Endothelial cell of umbilical vein (primary cell): ENCODE measurements around the gene TRANK1. TPM values are rescaled to one million over a fixed set of nuclear protein-coding genes. Genes with fewer than 3 reads are reported as not detected.

Source experiments
- BruUV-seq: library from RNA; stranded (reverse); fragments of 400-500 nt; replicated peaks from 2 replicates; lab custom pipeline; 2021; lab: Mats Ljungman, UMichigan
- CTCF ChIA-PET: fragments of 300-600, 350-600 bp; sonication (Branson Sonifier 250); formaldehyde crosslinking; loops from one replicate; lab custom pipeline; 2021; ENCODE audit warnings: antibody characterized with exemption, inconsistent platforms; lab: Charles Lee
- POLR2A ChIA-PET: fragments of 300-600, 350-600 bp; sonication (Branson Sonifier 250); formaldehyde crosslinking; loops from one replicate; lab custom pipeline; 2021; ENCODE audit warnings: antibody characterized with exemption, inconsistent platforms; lab: Charles Lee
- DNase-seq: peaks from one replicate; pipeline ENCODE4 v3.0.0-alpha.2; 2011; ENCODE audit warnings: low read depth, low spot score
- FAIRE-seq: peaks from 2 replicates; lab custom pipeline; 2011; peaks lifted over from hg19 to GRCh38; lab: Jason Lieb, UNC
- H2AFZ ChIP-seq: 2 replicates; pipeline ENCODE4 v1.6.0; 2012; ENCODE audit warnings: low read depth, low read length, control low read depth, inconsistent platforms
- H3K27ac ChIP-seq: 2 replicates; pipeline ENCODE4 v1.5.1; 2011; ENCODE audit warnings: low read depth, mild to moderate bottlenecking, control low read depth, low read length, moderate library complexity; ENCODE audit not compliant: insufficient read depth
- H3K27me3 ChIP-seq, 2 experiments: 2 replicates each; pipeline versions ENCODE4 v1.6.0 to v1.6.1; 2011; ENCODE audit warnings: low read length in 2 of 2, mixed read lengths in 1 of 2; ENCODE audit not compliant: control insufficient read depth in 2 of 2, insufficient read depth in 2 of 2
- H3K36me3 ChIP-seq, 2 experiments: 2 replicates in 1 of 2; 3 replicates in 1 of 2; pipeline ENCODE4 v1.5.1; 2011; ENCODE audit warnings: low read length in 2 of 2, mild to moderate bottlenecking in 1 of 2, moderate library complexity in 1 of 2; ENCODE audit not compliant: control insufficient read depth in 2 of 2, insufficient read depth in 2 of 2; ENCODE audit errors: extremely low read depth in 1 of 2
- H3K4me1 ChIP-seq: 3 replicates; pipeline ENCODE4 v1.5.1; 2011; ENCODE audit warnings: mild to moderate bottlenecking, low read length; ENCODE audit not compliant: control insufficient read depth, insufficient read depth; ENCODE audit errors: extremely low read depth
- H3K4me2 ChIP-seq: 2 replicates; pipeline ENCODE4 v1.6.1; 2011; ENCODE audit warnings: low read length, control low read depth, mixed read lengths; ENCODE audit not compliant: insufficient read depth
- H3K4me3 ChIP-seq, 3 experiments: fragments of 200-600 bp in 1 of 3; sonication (generic), shearing (Covaris generic) in 1 of 3; replicated peaks in 1 of 3; 2 replicates each; pipeline ENCODE4 v1.5.1; 2011 to 2016; ENCODE audit warnings: control low read depth in 3 of 3, low read length in 3 of 3, mild to moderate bottlenecking in 2 of 3, inconsistent platforms in 1 of 3, low read depth in 1 of 3, moderate library complexity in 1 of 3; ENCODE audit not compliant: insufficient read depth in 1 of 3
- H3K79me2 ChIP-seq: 2 replicates; pipeline ENCODE4 v1.6.0; 2012; ENCODE audit warnings: low read length, inconsistent platforms; ENCODE audit not compliant: control insufficient read depth, insufficient read depth
- H3K9ac ChIP-seq: replicated peaks from 2 replicates; pipeline ENCODE3; 2011; ENCODE audit warnings: low read length, control low read depth; ENCODE audit not compliant: insufficient read depth; ENCODE audit errors: extremely low read depth
- H3K9me1 ChIP-seq: replicated peaks from 3 replicates; pipeline ENCODE4 v1.6.0; 2011; ENCODE audit warnings: mild to moderate bottlenecking, low read length; ENCODE audit not compliant: control insufficient read depth, insufficient read depth; ENCODE audit errors: extremely low read depth
- H3K9me3 ChIP-seq: replicated peaks from 2 replicates; pipeline ENCODE4 v1.5.1; 2012; ENCODE audit warnings: low read length, inconsistent platforms; ENCODE audit not compliant: control insufficient read depth, insufficient read depth
- H4K20me1 ChIP-seq: replicated peaks from 2 replicates; pipeline ENCODE3; 2011; ENCODE audit warnings: mild to moderate bottlenecking, low read length; ENCODE audit not compliant: control insufficient read depth, insufficient read depth; ENCODE audit errors: extremely low read depth
- CTCF ChIP-seq, 2 donors: IDR thresholded peaks; 1 replicate in 1 of 2; 2 replicates in 1 of 2; pipeline ENCODE4 v1.5.1; 2011; ENCODE audit warnings: low read length in 2 of 2, mild to moderate bottlenecking in 2 of 2, moderate library complexity in 2 of 2, control low read depth in 1 of 2, inconsistent platforms in 1 of 2, low read depth in 1 of 2; ENCODE audit not compliant: insufficient read depth in 1 of 2; ENCODE audit errors: extremely low read depth in 1 of 2
- EZH2 ChIP-seq: IDR thresholded peaks from 2 replicates; pipeline ENCODE4 v1.6.1; 2012; ENCODE audit warnings: borderline replicate concordance, low read depth, mild to moderate bottlenecking, moderate library complexity, low read length, inconsistent platforms; ENCODE audit not compliant: severe bottlenecking
- GATA2 ChIP-seq: IDR thresholded peaks from 2 replicates; pipeline ENCODE4 v1.7.0; 2011; ENCODE audit warnings: low read depth, mild to moderate bottlenecking, moderate library complexity, mixed read lengths, low read length; ENCODE audit not compliant: insufficient read length, insufficient read depth
- MAX ChIP-seq: IDR thresholded peaks from 2 replicates; pipeline ENCODE4 v1.6.1; 2011; ENCODE audit not compliant: insufficient read depth, insufficient read length
- MYC ChIP-seq: IDR thresholded peaks from one replicate; pipeline ENCODE4 v1.6.1; 2011; ENCODE audit warnings: mild to moderate bottlenecking, low read depth, low read length
- POLR2A ChIP-seq: IDR thresholded peaks from 2 replicates; pipeline ENCODE4 v1.6.1; 2012; ENCODE audit warnings: low read depth, mild to moderate bottlenecking, control low read depth, low read length
- POLR2AphosphoS5 ChIP-seq: IDR thresholded peaks from 2 replicates; pipeline ENCODE4 v1.6.1; 2012; ENCODE audit warnings: low read depth, mild to moderate bottlenecking, control low read depth, low read length, moderate library complexity; ENCODE audit not compliant: insufficient read depth
- dilution Hi-C: fragments of 300-500 bp; cut with MboI; formaldehyde crosslinking; loops from one replicate; pipeline ENCODE4 v1.15.0; 2019; ENCODE audit warnings: low sequenced_read_pairs; ENCODE audit not compliant: extremely low pct_ligation_motif_present
- intact Hi-C: fragments of 100-400 bp; cut with micrococcal nuclease; formaldehyde crosslinking; loops from one replicate; pipeline ENCODE4 v1.10.0; 2022
- polyA plus RNA-seq, 4 experiments: library from polyadenylated mRNA; depleted of rRNA in 3 of 4; stranded (reverse) in 3 of 4; unstranded in 1 of 4; fragments of >200 nt; gene quantifications; 2 replicates each; pipeline versions ENCODE4 v1.2.1 to v1.2.3, GENCODE V29; 2011 to 2012; ENCODE audit warnings: missing spikeins in 1 of 4
- total RNA-seq: library from RNA; stranded (reverse); gene quantifications from 2 replicates; pipeline ENCODE4 v1.2.3, GENCODE V29; 2021

The TRANK1 gene
- total and polyA plus RNA-seq, 2 donors (not counting 3 experiments of a cell fraction or from before 2014, with no cell fraction given): 4.6 to 14.4 TPM

DNA sequence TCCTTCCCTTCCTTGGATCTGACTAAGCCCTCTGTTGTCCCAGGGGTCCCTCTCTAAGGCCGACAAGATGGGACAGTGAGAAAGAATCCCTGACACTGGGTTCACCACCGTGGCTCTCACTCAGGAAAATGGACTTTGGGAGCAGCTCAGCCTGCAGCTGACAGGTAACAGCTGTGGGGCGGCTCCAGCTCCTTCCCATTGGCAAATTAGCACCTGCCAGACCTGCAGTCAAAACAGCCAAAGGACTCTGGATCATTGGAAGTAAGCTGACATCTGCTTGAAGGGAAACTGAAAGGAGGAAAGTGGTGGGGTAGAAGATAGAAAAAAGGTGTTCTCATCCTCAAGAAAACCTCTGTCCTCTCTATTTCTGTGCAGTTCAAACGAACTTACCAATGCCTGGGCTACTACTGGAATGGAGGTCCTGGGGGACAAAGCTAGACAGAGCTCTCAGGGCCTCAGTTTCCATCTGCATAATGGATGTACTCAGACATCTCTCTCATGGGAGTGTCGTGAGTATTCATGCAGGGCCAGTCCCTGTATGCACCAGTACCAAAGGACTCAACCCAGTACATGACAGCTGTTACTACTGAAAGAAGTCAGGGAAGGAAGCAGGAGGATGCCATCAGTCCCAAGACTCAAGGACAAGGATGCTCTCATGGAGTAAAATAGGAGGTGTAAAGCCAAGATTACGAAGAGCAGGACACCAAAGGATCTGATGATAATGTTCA, 126.9 kb downstream of the TRANK1 start:
- no peaks in the 10 kb centered on the region for H3K36me3 ChIP-seq
- H3K27me3 ChIP-seq: no peaks in the 10 kb centered on the region
- H3K9me3 ChIP-seq: no peaks in the 10 kb centered on the region
- H3K4me3 ChIP-seq: no peak overlapping the region
- intact Hi-C loops: no loop called here
- POLR2A ChIA-PET: no interaction called here
- H3K9ac ChIP-seq: no peak overlapping the region
- H4K20me1 ChIP-seq: no peaks in the 10 kb centered on the region
- BruUV-seq: no TSS peak
- CTCF ChIA-PET: no interaction called here
- dilution Hi-C loops: no loop called here
- H3K4me1 ChIP-seq: no peaks in the 10 kb centered on the region
- no peak for FAIRE-seq
- H3K27ac ChIP-seq: no peak overlapping the region
- no peak overlapping the region for H2AFZ ChIP-seq
- no peaks in the 10 kb centered on the region for H3K9me1 ChIP-seq
- no peak for DNase-seq
- H3K79me2 ChIP-seq: no peaks in the 10 kb centered on the region
- no peak overlapping the region for H3K4me2 ChIP-seq
- no peak for TF ChIP-seq MAX
- TF ChIP-seq EZH2: no peak
- no peak for TF ChIP-seq GATA2
- TF ChIP-seq POLR2A: no peak

DNA sequence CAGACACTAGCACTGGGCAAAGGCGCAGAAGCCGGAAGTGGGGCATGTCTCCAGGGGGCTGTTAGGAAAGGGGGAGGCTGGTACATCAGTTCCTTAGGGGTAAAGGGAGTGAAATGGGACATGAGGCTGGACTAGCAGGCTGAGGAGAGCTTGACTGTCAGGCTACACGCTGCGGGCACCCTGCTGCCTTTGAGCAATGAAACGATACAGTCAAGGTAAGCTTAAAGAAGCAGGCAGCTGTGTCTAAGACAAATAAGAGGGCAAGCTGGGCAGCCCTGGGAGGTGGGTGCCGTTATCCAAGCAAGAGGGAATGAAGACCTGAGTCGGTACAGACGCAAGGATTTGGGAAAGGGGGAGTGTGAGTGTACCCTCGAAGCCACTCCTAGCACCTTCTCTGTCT, 129.5 kb downstream of the TRANK1 start:
- CTCF ChIA-PET: interaction anchor here (1.8 to 2.1 kb wide), 2 partner anchors 8 to 61 kb away, joined by 5 read pairs; no protein-coding TSS in a partner anchor
- POLR2A ChIA-PET: no interaction called here
- H3K79me2 ChIP-seq: no peaks in the 10 kb centered on the region

More for the DNA sequence above, 129.5 kb downstream of the TRANK1 start:
- no peak overlapping the region for H3K9ac ChIP-seq
- H4K20me1 ChIP-seq: no peaks in the 10 kb centered on the region
- H3K4me3 ChIP-seq: no peak overlapping the region
- H3K9me3 ChIP-seq: no peaks in the 10 kb centered on the region
- intact Hi-C loops: no loop called here
- no peak overlapping the region for H2AFZ ChIP-seq
- dilution Hi-C loops: no loop called here
- DNase-seq (no peak), FAIRE-seq (no peak)
- H3K9me1 ChIP-seq: no peaks in the 10 kb centered on the region
- no peaks in the 10 kb centered on the region for H3K36me3 ChIP-seq
- no peak overlapping the region for H3K4me2 ChIP-seq
- H3K27ac ChIP-seq: no peak overlapping the region
- BruUV-seq: no TSS peak
- no peaks in the 10 kb centered on the region for H3K27me3 ChIP-seq
- H3K4me1 ChIP-seq: no peaks in the 10 kb centered on the region
- TF ChIP-seq MYC (no peak), EZH2 (no peak), CTCF (IDR thresholded peaks at IDR 0.05; ENCODE audit: extremely low read depth in 1 of 2, insufficient read depth in 1 of 2, low read depth in 1 of 2, low read length in 2 of 2) (no peak), POLR2AphosphoS5 (no peak), GATA2 (no peak)
